Cardiac septum (tissue), 1 donor: ENCODE data around the gene HSD11B2. TPM values are rescaled to one million over a fixed set of nuclear protein-coding genes. Genes with fewer than 3 reads are reported as not detected.

Experiments
- DNase-seq: peaks from one replicate; pipeline ENCODE4 v3.0.0-alpha.2; 2020; ENCODE audit warnings: low spot score
- intact Hi-C: fragments of 100-400 bp; cut with DNase I; formaldehyde crosslinking; loops from one replicate; pipeline ENCODE4 v1.14.0; 2022
- total RNA-seq: library from RNA; stranded (reverse); fragmentation: NEBNext Ultra II Directional; extraction: Animal tissue kit (Norgen Biotek cat#: 25700); gene quantifications from one replicate; pipeline ENCODE4 v1.2.1, GENCODE V29; 2021
- donor health status: DM: no; HTN: no; CAD: no.

HSD11B2 gene
- total RNA-seq, 1 donor from 2014 or later, result 0.27 TPM

- intact Hi-C loops, result loop anchor here (5.0 kb wide), 1 partner anchor 37 kb away; no protein-coding TSS in a partner anchor
- no peak for DNase-seq
These were observed 970 bp upstream of the HSD11B2 start for GRCh38 chr16:67429799-67430503.

- no peak for DNase-seq
- intact Hi-C loops, result no loop called here
These were observed 381 bp upstream of the HSD11B2 start for GRCh38 chr16:67430504-67430976.

- intact Hi-C loops, result no loop called here
- DNase-seq, result no peak
These were observed 1.0 kb downstream of the HSD11B2 start for GRCh38 chr16:67431775-67432505.

GRCh38 chr16:67432506-67432890 is 1.6 kb downstream of the HSD11B2 start:
- DNase-seq, result no peak
- intact Hi-C loops, result no loop called here

GRCh38 chr16:67433131-67433719 is 2.3 kb downstream of the HSD11B2 start:
- no peak for DNase-seq
- intact Hi-C loops, result no loop called here

- intact Hi-C loops, result no loop called here
- DNase-seq, result no peak
These were observed 4.8 kb downstream of the HSD11B2 start for GRCh38 chr16:67435758-67436164.

GRCh38 chr16:67436640-67437193 is 5.8 kb downstream of the HSD11B2 start:
- intact Hi-C loops, result no loop called here
- no peak for DNase-seq

GRCh38 chr16:67437513-67437912 is 6.6 kb downstream of the HSD11B2 start:
- no peak for DNase-seq
- intact Hi-C loops, result no loop called here

- no peak for DNase-seq
- intact Hi-C loops, result no loop called here
These were observed 7.3 kb downstream of the HSD11B2 start for GRCh38 chr16:67438098-67438791.

- DNase-seq, result no peak
- intact Hi-C loops, result no loop called here
These were observed 8.0 kb downstream of the HSD11B2 start for GRCh38 chr16:67438824-67439393.

- intact Hi-C loops, result no loop called here
- DNase-seq, result no peak
These were observed 10.4 kb downstream of the HSD11B2 start for GRCh38 chr16:67441271-67441753.

- no peak for DNase-seq
- intact Hi-C loops, result no loop called here
These were observed 11.0 kb downstream of the HSD11B2 start for GRCh38 chr16:67441907-67442306.

GRCh38 chr16:67442581-67443255 is 11.8 kb downstream of the HSD11B2 start:
- intact Hi-C loops, result no loop called here

GRCh38 chr16:67443265-67443664 is 12.3 kb downstream of the HSD11B2 start:
- no peak for DNase-seq
- intact Hi-C loops, result no loop called here

More at GRCh38 chr16:67442581-67443255, 11.8 kb downstream of the HSD11B2 start:
- DNase-seq, result no peak

- no peak for DNase-seq
- intact Hi-C loops, result no loop called here
These were observed 13.6 kb downstream of the HSD11B2 start for GRCh38 chr16:67444259-67445125.

GRCh38 chr16:67445126-67445426 is 14.2 kb downstream of the HSD11B2 start:
- no peak for DNase-seq
- intact Hi-C loops, result no loop called here

GRCh38 chr16:67445441-67445912 is 14.6 kb downstream of the HSD11B2 start:
- DNase-seq, result no peak
- intact Hi-C loops, result no loop called here
